Activated B cell treated with CpG ODN at 0.5 μM for 24 hours (primary cell): ENCODE measurements around the gene GNGT2. TPM values are rescaled to one million over a fixed set of nuclear protein-coding genes. Genes with fewer than 3 reads are reported as not detected.

Experiments
- ATAC-seq: fragments of 200-7000 bp; cut with Tn5 transposase; one replicate; pipeline ENCODE4 v1.10.0; 2021; ENCODE audit warnings: low read depth, mild to moderate bottlenecking, moderate library complexity
- CTCF ChIA-PET: fragments of 350-600 bp; sonication (Branson Sonifier 250); formaldehyde crosslinking; loops from one replicate; lab custom pipeline; 2021; ENCODE audit warnings: antibody characterized with exemption; lab: Charles Lee
- POLR2A ChIA-PET: fragments of 350-600 bp; sonication (Branson Sonifier 250); formaldehyde crosslinking; loops from one replicate; lab custom pipeline; 2021; ENCODE audit warnings: antibody characterized with exemption; lab: Charles Lee
- DNase-seq: peaks from one replicate; pipeline ENCODE4 v3.0.0; 2022
- H3K27ac Mint-ChIP-seq: one replicate; pipeline ENCODE4 v1.8.0; 2020; ENCODE audit warnings: mixed read lengths
- H3K27me3 Mint-ChIP-seq: one replicate; pipeline ENCODE4 v1.8.0; 2021; ENCODE audit warnings: mixed read lengths
- H3K36me3 Mint-ChIP-seq: one replicate; pipeline ENCODE4 v1.8.0; 2021; ENCODE audit warnings: low read depth, mixed read lengths
- H3K4me1 Mint-ChIP-seq: one replicate; pipeline ENCODE4 v1.8.0; 2021; ENCODE audit warnings: mixed read lengths
- H3K4me3 Mint-ChIP-seq: one replicate; pipeline ENCODE4 v1.8.0; 2020; ENCODE audit warnings: mild to moderate bottlenecking, mixed read lengths
- H3K9me3 Mint-ChIP-seq: one replicate; pipeline ENCODE4 v1.8.0; 2020; ENCODE audit warnings: mixed read lengths
- intact Hi-C: fragments of 100-400 bp; cut with micrococcal nuclease; formaldehyde crosslinking; loops from one replicate; pipeline ENCODE4 v1.15.1; 2024
- total RNA-seq: library from RNA; stranded (reverse); gene quantifications from 2 replicates; pipeline ENCODE4 v1.2.3, GENCODE V29; 2022
- TF ChIP-seq, protein P1 (sequence below): fragments of 200-600 bp; IDR thresholded peaks from one replicate; pipeline ENCODE4 v1.8.0; 2022; ENCODE audit warnings: antibody characterized with exemption, mild to moderate bottlenecking

GNGT2 gene
- total RNA-seq, 1 donor from 2014 or later = 9.8 TPM

DNA sequence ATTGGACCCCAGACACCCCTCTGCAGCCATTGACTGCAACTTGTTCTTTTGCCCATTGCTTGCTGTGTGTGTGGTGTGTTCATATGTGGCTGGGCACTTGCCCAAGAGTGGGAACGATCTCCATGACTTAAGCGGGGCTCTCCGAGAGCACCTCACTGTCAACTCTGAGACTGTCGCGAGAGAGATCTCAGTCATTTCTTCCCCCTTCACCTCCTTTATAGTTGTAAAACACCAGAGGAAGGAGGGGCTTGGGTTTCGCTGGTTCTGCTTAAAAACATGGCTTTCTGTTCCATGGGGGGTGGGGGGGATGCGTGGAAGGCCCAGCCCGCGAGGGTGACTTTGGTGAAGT, 12.8 kb upstream of the GNGT2 start:
- POLR2A ChIA-PET = interaction anchor here (2.1 to 2.8 kb wide), 2 partner anchors 11 to 30 kb away, joined by 6 to 29 read pairs; no protein-coding TSS in a partner anchor
- Mint-ChIP-seq H3K4me3 (peak overlapping the region; percentile 79), H3K36me3 (peaks cover 9% of the 10 kb centered on the region), H3K27me3 (peaks cover 6% of the 10 kb centered on the region), H3K27ac (peak overlapping the region; percentile 41), H3K4me1 (peaks cover 47% of the 10 kb centered on the region), H3K9me3 (no peaks in the 10 kb centered on the region)
- TF ChIP-seq, protein P1, sequence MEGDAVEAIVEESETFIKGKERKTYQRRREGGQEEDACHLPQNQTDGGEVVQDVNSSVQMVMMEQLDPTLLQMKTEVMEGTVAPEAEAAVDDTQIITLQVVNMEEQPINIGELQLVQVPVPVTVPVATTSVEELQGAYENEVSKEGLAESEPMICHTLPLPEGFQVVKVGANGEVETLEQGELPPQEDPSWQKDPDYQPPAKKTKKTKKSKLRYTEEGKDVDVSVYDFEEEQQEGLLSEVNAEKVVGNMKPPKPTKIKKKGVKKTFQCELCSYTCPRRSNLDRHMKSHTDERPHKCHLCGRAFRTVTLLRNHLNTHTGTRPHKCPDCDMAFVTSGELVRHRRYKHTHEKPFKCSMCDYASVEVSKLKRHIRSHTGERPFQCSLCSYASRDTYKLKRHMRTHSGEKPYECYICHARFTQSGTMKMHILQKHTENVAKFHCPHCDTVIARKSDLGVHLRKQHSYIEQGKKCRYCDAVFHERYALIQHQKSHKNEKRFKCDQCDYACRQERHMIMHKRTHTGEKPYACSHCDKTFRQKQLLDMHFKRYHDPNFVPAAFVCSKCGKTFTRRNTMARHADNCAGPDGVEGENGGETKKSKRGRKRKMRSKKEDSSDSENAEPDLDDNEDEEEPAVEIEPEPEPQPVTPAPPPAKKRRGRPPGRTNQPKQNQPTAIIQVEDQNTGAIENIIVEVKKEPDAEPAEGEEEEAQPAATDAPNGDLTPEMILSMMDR = no peak
- CTCF ChIA-PET = interaction anchor here (1.2 to 7.0 kb wide), 3 partner anchors 19 to 42 kb away, joined by 3 to 91 read pairs (median 22); no protein-coding TSS in a partner anchor
- intact Hi-C loops = loop anchor here (1.0 to 10.0 kb wide), 2 partner anchors 43 to 548 kb away; no protein-coding TSS in a partner anchor
- no peak for DNase-seq
- no peak for ATAC-seq

DNA sequence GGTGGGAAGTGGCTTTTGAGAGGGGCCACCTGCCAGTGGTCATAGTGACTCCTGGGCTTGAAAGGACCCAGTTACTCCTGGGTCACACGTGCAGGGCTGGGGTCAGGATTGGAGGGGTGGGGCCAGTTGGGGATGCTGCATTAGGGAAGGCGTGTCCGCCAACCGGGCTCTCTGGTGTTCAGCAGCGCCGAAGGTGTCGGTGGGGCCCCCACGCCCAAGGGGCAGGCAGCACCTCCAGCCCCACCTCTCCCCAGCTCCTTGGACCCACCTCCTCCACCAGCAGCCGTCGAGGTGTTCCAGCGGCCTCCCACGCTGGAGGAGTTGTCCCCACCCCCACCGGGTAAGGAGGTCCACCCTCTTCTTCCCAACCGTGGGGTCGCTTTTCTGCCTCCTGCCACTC, 9.6 kb upstream of the GNGT2 start:
- POLR2A ChIA-PET = interaction anchor here (0.6 to 12.3 kb wide), 4 partner anchors 8 to 96 kb away, joined by 3 to 259 read pairs (median 8); partner anchors contain the start of genes ABI3 and GNGT2
- TF ChIP-seq, protein P1 = no peak
- peaks cover 11% of the 10 kb centered on the region for H3K36me3 Mint-ChIP-seq
- no peak for ATAC-seq
- H3K27ac Mint-ChIP-seq = peak overlapping the region; percentile 94
- no peak overlapping the region for H3K4me3 Mint-ChIP-seq
- DNase-seq = no peak
- intact Hi-C loops = loop anchor here (1.0 to 10.0 kb wide), 5 partner anchors 10 to 545 kb away; partner anchors contain the start of genes ABI3, CALCOCO2, GNGT2 and PHOSPHO1
- peaks cover 66% of the 10 kb centered on the region for H3K4me1 Mint-ChIP-seq
- H3K27me3 Mint-ChIP-seq = peaks cover 6% of the 10 kb centered on the region
- CTCF ChIA-PET = interaction anchor here (1.8 to 7.7 kb wide), 2 partner anchors 27 to 39 kb away, joined by 8 to 41 read pairs; no protein-coding TSS in a partner anchor
- no peaks in the 10 kb centered on the region for H3K9me3 Mint-ChIP-seq

DNA sequence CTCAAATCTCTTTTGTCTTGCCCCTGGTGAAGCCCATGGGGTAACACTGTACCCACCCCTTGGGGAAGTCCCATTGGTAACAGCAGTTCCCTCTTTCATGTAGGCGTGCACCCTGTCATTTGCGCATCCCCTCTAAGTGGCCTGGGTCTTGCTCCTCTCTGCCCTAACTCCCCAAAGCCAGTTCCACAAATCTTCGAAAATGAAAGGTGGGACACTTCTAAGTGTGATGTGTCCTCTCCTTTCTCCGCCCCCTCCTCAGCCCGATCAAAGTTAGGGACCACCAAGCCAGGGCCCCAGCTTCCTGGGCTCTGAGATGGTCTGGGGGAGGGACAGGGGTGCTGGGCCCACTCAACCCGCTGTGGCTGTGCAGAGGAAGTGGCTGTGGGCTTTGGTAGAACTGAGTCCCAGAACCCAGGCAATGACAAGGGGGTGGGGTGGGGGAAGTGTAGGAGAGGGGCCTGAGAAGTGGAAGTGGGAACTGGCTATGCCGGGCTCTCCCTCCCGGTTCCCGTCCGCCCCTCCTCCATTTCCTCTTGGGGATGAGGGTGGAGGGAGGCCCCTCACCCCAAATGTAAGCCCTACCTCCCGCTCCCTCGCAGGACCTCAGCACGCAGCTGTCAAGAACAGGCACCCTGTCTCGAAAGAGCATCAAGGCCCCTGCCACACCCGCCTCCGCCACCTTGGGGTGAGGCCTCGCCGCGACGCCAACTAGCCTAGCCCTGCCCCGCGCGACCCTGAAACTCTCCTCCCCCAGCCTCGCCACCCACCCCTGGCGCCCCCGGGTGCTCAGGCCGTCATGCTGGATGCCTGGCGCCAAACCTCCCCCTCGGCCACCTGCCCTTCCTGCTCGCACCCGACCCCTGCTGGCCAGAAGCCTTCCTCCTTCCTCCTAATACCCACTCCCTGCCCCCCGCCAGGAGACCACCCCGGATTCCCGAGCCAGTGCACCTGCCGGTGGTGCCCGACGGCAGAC, 8.9 kb upstream of the GNGT2 start:
- H3K9me3 Mint-ChIP-seq = no peaks in the 10 kb centered on the region
- ATAC-seq = peak; percentile 82
- H3K36me3 Mint-ChIP-seq = peaks cover 11% of the 10 kb centered on the region
- POLR2A ChIA-PET = interaction anchor here (0.6 to 12.3 kb wide), 8 partner anchors 8 to 929 kb away, joined by 3 to 259 read pairs (median 4); partner anchors contain the start of genes ABI3 and GNGT2
- intact Hi-C loops = loop anchor here (1.0 to 10.0 kb wide), 4 partner anchors 9 to 384 kb away; partner anchors contain the start of genes ABI3, CALCOCO2, GNGT2 and PHOSPHO1
- H3K4me1 Mint-ChIP-seq = peaks cover 68% of the 10 kb centered on the region
- DNase-seq = peak; percentile 44
- H3K27me3 Mint-ChIP-seq = peaks cover 4% of the 10 kb centered on the region
- peak overlapping the region; percentile 69 for H3K4me3 Mint-ChIP-seq
- H3K27ac Mint-ChIP-seq = peak overlapping the region; percentile 94
- CTCF ChIA-PET = interaction anchor here (1.3 to 7.7 kb wide), 3 partner anchors 8 to 39 kb away, joined by 5 to 41 read pairs (median 8); no protein-coding TSS in a partner anchor
- TF ChIP-seq, protein P1 = no peak

DNA sequence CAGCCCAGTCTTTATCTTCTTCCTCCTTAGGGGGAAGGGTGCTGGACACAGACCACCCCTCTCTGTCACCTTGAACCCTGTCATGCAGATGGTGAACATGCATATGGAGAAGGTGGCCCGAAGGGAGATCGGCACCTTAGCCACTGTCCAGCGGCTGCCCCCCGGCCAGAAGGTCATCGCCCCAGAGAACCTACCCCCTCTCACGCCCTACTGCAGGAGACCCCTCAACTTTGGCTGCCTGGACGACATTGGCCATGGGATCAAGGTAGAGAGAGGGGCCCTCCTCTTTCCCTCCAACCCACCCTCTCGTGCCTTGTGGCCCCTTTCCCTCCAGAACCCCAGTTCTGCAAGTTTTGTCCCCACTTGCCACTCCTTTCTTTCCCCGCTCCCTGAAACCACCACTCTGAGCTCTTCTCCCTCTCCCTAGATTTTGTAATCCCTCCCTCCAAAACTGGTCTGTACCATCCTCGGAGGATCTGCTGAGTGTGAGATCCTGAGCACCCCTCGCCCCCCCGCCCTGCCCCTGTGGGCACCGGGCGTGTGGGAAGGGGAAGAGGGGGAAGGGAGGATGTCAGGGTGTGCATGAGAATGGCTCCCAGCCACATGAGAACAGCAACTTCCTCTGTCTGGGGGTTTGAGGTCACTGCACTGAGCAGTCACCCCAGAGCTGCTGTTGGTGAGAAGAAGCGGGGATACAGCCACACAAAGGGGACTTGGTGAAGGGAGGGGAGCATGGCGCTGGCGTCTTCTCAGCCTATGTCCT, 7.5 kb upstream of the GNGT2 start:
- Mint-ChIP-seq H3K36me3 (peaks cover 9% of the 10 kb centered on the region), H3K4me3 (peak overlapping the region; percentile 67), H3K4me1 (peaks cover 70% of the 10 kb centered on the region), H3K9me3 (no peaks in the 10 kb centered on the region), H3K27me3 (no peaks in the 10 kb centered on the region), H3K27ac (peak overlapping the region; percentile 94)
- TF ChIP-seq, protein P1 = no peak
- DNase-seq = no peak
- intact Hi-C loops = loop anchor here (10.0 kb wide), 1 partner anchor 383 kb away; the partner anchor contains the start of gene CALCOCO2
- peak; percentile 37 for ATAC-seq
- ChIA-PET POLR2A (interaction anchor here (0.7 to 12.3 kb wide), 6 partner anchors 10 to 1513 kb away, joined by 3 to 259 read pairs (median 4); no protein-coding TSS in a partner anchor), CTCF (interaction anchor here (1.3 to 7.7 kb wide), 3 partner anchors 9 to 37 kb away, joined by 5 to 41 read pairs (median 8); no protein-coding TSS in a partner anchor)
